NCI-H69 (cell line): Measurements from ENCODE around the gene BSG.
"Not testable (repeated sequence)": the region's sequence is repeated elsewhere in the genome, so short reads cannot be mapped to it uniquely, and the experiment has no call there.

Source experiments
- DNase-seq: peaks from one replicate; lab custom pipeline; 2025; lab: John Stamatoyannopoulos, UW

BSG gene

DNA sequence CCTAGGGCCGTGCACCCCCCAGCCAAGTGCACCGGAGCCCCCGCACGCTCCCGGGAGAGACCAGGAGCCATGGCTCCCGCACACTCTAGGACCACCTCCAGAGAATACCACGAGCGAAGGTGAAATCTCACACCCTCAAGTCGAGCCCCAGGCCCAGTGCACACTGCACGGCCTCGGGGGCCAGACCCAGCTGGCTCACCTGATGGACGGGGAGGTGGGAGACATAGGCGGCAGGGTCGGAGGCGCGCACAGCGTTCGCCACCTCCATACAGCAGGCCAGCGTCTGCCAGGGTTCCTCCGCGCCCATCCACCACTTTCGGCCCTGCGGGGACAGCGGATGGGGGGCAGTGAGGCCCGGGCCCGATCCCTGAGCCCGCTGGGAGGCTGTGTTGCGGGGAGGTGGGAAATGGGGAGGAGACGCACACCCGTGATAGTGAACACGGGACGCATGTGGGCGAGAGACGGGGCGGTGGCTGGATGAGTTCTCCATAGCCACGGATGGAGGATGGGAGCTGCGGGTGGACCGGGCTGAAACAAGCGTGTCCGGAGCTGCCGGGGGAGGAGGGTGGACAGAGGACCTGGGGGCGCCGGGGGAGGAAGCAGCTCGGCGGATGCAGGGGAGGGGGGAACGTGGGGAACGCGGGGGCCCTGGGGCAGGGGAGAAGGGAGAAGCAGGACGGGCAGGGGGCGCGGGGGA, 47.9 kb downstream of the BSG start:
- no peak for DNase-seq

DNA sequence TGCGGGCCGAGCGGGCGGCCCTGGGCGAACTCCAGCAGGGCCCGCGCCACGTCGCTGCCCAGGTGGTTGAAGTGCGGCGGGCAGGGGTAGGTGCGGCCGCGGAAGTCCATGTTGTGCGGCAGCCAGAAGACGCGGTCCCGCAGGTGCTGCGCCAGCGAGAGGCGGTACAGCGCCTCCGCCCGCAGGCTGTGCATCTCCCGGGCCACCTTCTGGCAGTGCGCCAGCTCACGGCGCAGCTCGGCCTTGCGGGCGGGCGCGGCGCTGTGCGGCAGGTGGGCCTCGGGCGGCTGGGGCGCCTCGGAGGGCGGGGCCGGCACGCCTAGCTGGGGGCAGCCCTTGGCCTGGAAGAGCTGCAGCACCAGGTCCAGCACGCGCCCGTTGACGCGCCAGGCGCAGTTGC, 48.8 kb downstream of the BSG start:
- not testable (repeated sequence) for DNase-seq

DNA sequence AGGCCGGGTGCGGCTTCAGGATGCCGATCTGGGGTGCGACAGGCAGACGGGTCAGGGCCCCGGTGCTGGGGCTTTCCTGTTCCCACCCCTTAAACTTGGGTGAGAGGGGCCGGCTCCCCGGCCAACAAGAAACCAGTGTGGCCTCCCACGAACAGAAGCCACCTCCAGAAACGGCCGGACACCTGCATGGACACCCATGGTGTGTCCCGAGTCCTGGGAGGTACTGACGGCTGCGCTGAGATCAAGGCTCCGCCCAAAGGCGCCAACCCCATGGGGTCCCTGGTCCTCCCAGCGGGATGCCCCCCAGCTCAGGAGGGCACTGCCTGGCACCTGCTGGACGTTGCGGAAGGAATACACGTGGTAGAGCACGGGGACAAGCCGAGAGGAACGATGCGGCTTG, 49.4 kb downstream of the BSG start:
- no peak for DNase-seq

DNA sequence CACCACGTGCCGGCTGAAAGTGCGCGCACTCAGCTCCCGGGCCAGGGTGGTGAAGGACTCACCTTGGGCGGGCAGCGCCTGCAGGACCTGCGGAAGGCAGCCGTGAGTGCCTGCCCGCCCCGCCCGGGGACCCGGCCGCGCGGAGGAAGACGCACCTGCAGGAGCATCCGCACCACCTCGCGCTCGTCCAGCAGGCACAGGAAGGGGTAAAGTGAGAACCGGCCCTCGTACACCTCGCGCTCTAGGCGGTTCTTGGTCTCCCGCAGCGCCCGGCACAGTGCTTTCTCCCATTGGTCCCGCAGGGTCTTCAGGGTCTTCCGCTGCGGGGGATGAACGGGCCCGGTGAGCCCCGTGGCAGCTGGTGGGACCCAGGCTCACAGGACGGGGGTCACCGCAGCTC, 50.3 kb downstream of the BSG start:
- no peak for DNase-seq

DNA sequence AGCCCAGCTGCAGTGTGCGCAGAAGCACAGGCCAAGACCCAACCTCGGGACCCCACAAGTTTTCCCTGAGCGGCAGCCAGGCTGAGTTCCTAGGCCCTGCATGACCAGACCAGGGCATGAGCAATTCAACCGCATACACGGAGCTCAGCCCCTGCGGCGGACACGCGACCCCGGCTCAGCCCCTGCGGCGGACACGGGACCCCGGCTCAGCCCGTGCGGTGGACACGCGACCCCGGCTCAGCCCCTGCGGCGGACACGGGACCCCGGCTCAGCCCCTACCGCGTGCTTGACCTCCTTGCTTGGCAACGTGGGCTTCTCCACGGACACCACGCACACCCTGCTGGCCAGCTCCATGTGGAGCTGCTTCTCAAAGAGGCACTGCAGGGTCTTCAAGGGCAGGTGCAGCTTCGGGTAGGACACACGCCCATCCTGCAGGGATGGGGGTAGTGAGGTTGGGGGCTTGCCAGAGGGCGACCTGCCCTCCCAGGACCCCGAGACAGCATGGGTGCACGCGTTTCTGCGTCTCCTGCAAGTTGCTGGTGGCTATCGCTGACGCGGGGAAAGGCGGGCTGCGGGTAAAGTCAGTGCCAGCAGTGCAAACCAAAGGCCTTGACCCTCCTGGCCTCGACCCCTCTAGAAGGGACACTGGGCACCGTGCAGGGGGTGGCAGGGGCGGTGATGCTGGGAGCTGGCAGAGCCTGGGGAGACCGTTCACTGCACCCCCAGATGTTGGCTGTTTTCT, 51.0 kb downstream of the BSG start:
- DNase-seq, result no peak

DNA sequence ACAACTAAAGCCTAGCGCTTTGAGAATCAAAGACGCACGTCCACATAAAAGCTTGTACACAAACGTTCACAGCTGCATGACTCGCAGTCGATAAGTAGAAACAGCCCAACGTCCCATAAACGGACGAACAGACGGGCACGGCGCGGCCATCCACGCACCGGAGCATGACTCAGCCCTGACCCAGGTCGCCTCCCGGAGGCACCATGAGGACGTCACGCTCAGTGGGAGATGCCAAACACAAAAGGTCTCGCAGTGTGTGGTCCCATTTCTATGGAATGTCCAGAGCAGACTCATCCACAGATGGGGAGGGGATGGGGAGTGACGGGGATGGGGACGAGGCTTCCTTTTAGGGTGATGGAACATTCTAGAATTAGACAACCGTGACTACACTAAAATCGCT, 51.6 kb downstream of the BSG start:
- DNase-seq, result no peak

DNA sequence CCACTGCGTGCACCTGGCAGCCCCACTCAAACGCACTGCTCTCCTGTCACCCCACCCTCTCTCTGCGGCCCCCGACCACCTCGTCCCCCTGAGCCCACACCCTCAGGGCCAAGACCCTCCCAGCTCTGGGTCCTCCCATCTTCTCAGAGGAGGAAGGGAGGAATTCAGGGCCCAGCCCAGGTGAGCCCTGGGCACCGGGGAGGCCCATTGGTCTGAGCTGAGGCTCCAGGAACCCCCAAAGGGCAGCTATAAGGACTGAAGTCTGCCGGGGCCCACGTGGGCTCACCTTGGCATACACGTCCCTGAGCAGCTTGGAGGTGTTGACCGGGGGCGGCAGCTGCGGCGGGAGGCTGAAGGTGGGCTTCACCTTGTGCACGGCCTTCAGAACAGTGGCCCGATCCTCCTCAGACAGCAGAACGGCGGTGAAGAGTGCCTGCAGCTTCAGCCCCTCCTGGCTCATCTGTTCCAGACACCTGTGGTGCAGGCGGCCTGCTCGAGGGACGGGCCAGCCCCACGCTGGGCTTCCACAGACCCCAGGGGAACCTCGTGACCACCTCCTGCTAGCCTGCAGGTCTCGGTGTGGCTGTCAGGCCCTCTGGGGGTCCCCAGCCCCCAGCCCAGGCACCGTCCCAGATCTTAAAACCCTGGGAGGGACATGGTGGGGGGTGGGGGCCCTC, 52.2 kb downstream of the BSG start:
- DNase-seq, result no peak

DNA sequence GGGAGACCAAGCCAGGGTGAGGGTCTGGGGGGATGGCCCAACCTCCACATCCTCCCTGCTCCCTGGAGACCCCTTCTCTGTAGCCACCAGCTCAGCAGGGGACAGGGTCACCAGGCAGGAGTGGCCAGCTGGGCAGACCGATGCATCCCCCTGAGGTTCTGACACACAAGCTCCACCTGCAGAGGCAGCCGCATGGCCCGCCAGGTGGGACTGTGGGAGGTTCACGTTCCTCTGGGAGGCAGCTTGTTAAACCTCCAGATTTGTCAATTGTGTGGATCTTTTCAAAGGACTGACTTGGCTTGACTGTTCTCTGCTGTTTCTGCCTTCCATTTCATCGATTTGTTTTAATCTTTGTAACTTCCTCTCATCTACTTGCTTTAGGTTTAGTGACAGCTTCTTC, 52.9 kb downstream of the BSG start:
- no peak for DNase-seq

DNA sequence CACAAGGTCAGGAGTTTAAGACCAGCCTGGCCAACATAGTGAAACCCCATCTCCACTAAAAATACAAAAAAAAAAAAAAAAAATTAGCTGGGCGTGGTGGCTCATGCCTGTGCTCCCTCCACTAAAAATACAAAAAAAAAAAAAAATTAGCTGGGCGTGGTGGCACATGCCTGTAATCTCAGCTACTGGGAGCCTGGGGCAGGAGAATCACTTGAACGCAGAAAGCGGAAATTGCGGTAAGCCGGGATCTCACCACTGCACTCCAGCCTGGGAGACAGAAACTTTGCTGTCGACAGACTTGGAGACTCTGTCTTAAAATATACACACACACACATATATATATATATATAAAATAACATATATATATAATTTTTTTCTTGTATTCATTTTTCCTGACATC, 54.2 kb downstream of the BSG start:
- not testable (repeated sequence) for DNase-seq

DNA sequence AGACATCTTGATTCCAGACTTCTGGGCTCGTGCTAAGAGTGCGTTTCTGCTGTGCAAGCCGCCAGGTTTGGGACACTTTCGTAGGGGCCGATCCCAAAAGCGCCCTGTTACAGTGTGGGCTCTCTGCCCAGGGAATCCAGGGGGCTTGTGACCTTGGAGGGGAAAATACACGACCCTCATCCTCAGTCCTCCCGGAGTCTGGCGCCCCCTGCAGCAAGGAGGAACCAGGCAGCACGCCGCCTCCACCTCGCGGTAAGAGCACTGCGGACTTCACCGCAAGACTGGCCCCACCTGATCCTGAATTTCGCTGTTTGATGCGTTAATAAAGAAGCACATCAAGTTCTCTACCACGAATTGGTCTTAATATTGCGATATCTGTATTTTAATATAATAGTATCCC, 55.8 kb downstream of the BSG start:
- peak; percentile 25 for DNase-seq

DNA sequence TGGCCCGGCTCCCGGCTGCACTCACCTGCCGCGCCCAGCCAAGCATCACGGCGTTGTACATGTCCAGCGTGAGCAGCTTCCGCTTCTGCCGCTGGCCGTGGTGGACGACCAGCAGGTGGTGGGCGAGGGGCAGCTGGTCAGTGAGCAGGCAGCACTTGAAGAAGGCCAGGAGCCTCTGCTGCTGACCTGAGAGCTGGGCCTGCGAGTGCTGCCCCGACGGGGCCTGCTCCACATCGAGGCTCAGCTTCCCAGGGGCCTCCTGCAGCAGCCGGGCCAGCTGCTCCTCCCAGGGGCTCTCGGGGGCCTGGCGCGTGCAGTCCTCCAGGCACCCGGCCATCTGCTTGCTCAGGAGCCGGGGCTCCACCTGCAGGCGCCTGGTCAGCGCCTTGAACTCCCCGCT, 57.1 kb downstream of the BSG start:
- not testable (repeated sequence) for DNase-seq

DNA sequence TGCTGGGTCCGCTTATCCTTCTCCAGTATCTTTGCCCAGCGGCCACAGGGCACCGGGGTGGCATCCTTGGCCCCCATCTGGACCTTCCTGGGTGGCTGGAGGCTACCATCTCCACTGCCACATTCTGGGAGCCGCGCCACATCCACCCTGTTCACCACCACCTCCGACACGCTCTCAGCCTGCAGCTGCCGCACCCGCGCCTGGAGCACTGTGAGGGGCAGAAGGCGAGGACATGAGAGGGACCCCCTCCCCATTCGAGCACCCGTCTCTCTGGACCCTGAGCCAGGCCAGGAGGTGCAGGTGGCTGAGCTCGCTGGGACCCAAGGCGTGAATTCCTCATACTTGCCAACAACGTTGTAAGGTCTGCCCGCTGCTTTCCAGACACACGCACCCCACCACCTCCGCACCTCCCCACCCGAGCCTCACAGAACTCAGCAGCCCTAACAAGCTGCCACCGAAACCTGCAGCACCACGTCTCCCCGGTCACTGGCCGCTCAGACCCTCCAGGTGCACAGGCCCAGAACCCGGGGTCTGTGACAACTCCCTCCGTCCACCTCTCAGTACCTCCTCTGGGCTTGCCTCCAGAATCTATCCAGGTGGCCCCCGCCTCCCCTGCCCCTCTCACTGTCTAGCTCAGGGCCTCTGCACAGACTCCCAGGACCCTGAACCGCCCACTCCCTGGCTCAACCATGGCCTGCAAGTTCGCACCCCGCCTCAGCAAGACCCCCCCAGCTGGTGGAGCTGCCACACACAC, 57.7 kb downstream of the BSG start:
- DNase-seq, result no peak

DNA sequence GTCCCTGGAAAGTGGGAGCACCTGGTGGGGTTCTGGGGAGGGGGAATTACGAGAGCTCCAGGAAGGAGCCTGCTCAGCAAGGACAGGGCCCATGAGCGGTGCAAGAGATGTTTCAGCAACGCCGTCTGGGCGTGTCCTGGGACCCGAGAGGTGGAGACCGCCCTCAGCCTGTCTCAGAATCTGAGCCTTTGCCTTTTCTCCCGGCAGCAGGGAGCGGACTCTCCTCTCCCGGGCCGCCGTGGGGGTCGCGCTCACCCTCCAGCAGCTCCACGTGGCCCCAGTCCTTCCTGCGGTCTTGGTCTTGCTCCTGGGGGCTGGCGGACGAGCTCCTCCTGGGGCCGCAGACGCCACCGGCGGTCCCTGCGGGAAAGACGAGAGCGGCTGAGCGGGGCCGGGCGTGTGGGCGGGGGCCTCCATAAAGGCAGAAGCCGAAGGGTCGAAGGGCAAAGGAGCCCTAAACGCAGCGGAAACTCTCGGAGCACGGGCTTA, 60.2 kb downstream of the BSG start:
- peak; percentile 51 for DNase-seq
